ENCODE data around the gene JPH3.
A peak's percentile ranks its signal among the peaks of the same experiment; 100 is the strongest.

JPH3 gene

DNA sequence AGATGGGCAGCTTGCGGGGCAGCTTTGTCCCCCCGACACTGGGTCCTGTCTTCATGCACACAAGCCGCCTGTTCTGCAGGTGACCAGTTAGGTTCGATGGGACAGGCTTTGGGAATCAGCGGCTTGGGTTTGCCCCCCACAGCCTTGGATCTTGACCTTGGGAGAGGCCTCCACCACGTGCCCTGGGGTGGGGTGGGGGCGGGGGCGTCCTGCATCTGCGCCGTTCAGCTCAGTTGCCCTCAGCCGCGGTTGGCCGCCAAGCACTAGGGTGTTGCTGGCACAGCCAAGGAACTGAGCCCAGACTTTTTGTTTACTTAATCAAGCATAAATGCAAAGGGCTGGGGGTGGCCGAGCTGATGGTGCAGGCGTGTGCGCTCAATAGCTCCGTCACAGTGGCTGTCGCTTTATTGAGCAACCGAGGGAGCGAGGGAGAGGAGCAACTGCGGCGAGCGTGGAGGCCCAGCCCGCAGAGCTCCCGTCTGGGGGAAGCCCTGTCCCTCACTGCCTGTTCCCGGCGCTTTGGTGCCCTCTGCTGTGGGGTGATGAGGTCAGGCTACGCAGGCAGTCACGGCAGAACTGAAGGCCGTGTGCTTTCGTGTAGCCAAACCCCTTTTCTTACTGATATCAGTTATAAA lies 33.9 kb downstream of the JPH3 start:
- no peak for FAIRE-seq
- TF ChIP-seq, protein P1, sequence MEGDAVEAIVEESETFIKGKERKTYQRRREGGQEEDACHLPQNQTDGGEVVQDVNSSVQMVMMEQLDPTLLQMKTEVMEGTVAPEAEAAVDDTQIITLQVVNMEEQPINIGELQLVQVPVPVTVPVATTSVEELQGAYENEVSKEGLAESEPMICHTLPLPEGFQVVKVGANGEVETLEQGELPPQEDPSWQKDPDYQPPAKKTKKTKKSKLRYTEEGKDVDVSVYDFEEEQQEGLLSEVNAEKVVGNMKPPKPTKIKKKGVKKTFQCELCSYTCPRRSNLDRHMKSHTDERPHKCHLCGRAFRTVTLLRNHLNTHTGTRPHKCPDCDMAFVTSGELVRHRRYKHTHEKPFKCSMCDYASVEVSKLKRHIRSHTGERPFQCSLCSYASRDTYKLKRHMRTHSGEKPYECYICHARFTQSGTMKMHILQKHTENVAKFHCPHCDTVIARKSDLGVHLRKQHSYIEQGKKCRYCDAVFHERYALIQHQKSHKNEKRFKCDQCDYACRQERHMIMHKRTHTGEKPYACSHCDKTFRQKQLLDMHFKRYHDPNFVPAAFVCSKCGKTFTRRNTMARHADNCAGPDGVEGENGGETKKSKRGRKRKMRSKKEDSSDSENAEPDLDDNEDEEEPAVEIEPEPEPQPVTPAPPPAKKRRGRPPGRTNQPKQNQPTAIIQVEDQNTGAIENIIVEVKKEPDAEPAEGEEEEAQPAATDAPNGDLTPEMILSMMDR (IDR thresholded peaks at IDR 0.05; ENCODE audit: insufficient read depth, missing control alignments), result peak; percentile 61
- DNase-seq (ENCODE audit: insufficient read length, low spot score), result peak; percentile 34

DNA sequence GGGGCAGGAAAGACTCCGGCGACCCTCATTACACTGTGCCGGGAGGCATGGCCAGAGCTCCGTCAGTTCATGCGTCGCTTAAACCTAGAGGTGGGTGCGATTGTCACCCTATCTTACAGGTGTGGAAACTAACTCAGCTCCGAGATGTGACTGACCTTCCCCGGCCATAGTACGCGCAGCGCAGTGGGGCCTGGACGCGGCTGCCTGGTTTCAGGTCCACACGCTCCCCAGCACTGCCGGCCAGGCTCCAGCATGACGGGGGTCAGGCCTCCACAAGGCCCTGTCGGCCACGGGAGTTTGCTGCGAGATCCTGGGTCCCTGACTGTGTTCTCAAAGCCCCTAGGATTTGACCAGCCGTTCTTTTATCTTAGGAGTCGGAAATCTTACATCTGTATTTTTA lies 34.4 kb downstream of the JPH3 start:
- FAIRE-seq, result no peak
- TF ChIP-seq, protein P1 (IDR thresholded peaks at IDR 0.05; ENCODE audit: insufficient read depth, missing control alignments), result no peak
- DNase-seq (ENCODE audit: insufficient read length, low spot score), result no peak

DNA sequence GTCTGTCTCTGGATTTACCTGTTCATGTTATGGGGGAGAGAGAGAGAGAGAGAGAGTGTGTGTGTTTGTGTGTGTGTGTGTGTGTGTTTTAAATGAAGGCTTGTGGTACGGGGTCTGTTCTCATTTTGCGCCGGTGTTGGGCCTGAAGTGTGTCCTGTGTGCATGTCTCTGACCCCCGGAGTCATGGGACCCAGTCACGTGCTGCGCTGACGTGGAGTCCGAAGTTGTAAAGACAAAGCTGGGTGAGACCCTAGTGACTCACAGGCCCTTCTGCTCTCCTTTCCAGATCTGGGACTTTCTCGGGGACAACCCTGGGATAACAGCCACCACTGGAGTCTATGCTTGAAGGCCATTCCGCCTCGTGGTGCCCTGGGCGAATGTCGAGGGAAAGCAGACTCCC lies 35.0 kb downstream of the JPH3 start:
- TF ChIP-seq, protein P1 (IDR thresholded peaks at IDR 0.05; ENCODE audit: insufficient read depth, missing control alignments), result no peak
- DNase-seq (ENCODE audit: insufficient read length, low spot score), result no peak
- no peak for FAIRE-seq

DNA sequence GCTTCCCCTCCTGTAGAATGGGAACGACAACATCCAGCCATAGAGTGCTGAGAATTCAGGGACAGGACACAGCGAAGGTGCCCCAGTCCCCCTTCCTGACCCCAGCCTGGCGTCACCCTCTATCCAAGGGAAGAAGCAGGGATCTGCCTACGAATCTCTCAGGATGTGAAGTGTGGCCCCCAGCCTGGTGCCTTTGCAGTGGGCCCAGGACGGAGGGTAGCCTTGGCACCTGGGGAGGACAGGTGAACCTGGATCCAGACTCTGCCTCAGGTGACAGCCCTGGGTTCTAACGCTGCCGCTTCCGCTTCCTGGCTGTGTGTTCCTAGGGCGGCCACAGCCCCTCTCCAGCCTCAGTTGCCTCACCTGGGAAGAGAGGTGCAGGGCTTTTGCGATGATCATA lies 36.4 kb downstream of the JPH3 start:
- DNase-seq (ENCODE audit: insufficient read length, low spot score), result no peak
- TF ChIP-seq, protein P1 (IDR thresholded peaks at IDR 0.05; ENCODE audit: insufficient read depth, missing control alignments), result no peak
- no peak for FAIRE-seq

DNA sequence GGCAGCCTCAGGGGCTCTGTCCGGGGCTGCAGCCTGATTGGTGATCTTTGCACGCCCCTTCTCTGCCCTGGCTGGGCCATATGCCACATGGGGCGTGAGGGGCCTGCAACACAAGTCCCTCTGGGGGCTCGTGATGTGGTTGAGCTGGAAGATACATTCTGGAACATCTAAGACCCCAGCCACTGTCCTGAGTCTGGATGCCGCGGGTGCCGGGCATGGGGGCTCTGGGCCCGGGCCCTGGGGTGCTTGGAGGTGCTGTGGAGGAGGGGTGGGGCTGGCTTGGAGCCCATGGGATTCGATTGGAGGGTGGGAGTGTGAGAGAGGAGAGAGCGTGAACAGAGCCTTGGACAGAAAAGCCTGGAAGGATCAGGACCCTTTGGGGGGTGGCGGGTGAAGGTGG lies 39.4 kb downstream of the JPH3 start:
- TF ChIP-seq, protein P1 (IDR thresholded peaks at IDR 0.05; ENCODE audit: insufficient read depth, missing control alignments), result no peak
- DNase-seq (ENCODE audit: insufficient read length, low spot score), result no peak
- no peak for FAIRE-seq

DNA sequence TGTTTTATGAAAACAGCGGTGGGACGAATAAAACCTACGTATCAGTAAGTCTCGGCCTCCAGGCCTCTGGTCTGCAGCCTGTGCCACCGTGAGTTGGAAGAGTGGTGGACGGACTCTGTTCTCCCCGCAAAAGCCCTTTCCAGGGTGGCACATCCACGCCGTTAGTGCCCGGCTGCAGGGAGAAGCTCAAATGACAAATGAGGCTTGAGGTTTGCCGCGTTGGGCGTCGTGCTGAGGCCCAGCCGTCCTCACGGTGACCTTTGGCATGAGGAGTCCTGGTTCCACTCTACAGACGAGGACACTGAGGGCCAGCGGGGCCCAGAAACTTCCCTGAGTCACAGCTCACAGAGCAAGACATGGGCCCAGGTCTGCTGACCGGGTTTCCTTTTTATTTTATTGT lies 40.2 kb downstream of the JPH3 start:
- FAIRE-seq (no peak), DNase-seq (ENCODE audit: insufficient read length, low spot score) (no peak)
- TF ChIP-seq, protein P1 (IDR thresholded peaks at IDR 0.05; ENCODE audit: insufficient read depth, missing control alignments), result no peak

DNA sequence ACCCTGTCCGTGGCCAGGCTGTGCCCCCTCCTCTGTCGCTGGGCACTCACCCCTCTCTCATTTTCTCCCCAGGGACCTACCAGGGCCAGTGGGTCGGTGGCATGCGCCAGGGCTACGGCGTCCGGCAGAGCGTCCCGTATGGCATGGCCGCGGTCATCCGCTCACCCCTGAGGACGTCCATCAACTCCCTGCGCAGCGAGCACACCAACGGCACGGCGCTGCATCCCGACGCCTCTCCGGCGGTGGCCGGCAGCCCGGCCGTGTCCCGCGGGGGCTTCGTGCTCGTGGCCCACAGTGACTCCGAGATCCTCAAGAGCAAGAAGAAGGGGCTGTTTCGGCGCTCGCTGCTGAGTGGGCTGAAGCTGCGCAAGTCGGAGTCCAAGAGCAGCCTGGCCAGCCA lies 41.9 kb downstream of the JPH3 start:
- no peak for FAIRE-seq
- TF ChIP-seq, protein P1 (IDR thresholded peaks at IDR 0.05; ENCODE audit: insufficient read depth, missing control alignments), result no peak
- no peak for DNase-seq (ENCODE audit: insufficient read length, low spot score)

Data from D721Med (cell line).